SIG-M5 (cell line): ENCODE measurements around the gene FUT2.
"Not testable (repeated sequence)": the region's sequence is repeated elsewhere in the genome, so short reads cannot be mapped to it uniquely, and the experiment has no call there.

Experiments
- DNase-seq: peaks from one replicate; lab custom pipeline; 2025; lab: John Stamatoyannopoulos, UW

Gene FUT2

DNA sequence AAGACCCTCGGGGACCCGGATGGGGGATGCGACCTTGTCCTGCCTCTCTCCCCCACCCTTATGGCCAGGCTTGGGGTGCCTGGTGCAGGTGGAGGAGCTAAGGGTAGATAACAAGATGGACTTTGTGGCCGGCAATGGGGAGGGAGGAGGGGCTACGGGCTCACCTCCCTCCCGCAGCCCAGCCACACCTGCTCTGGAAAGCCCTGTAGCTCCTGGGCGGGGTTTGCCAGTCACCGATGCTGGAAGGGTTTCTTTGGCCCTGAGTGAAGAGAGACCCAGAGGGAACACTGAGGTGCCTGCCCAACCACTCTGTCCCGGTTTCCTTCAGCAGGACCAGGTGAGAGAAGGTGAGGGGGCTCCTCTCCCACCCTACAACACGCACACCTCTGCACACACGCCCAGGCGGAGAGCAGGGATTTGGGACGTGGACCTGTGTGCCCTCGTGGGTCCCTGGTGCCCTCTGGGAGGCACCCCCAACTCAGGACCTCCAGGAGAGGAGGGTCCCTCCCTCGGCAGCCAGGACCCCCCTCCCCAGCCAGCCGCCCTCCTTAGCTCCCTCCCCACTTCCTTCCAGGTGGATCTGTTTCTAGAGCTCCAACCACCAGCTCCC lies at the start of gene FUT2:
TSS of gene FUT2 (plus strand) at position 229 of the 610 bp plus-strand sequence. CDS start 6,986 bp downstream, outside the sequence.
- no peak for DNase-seq

DNA sequence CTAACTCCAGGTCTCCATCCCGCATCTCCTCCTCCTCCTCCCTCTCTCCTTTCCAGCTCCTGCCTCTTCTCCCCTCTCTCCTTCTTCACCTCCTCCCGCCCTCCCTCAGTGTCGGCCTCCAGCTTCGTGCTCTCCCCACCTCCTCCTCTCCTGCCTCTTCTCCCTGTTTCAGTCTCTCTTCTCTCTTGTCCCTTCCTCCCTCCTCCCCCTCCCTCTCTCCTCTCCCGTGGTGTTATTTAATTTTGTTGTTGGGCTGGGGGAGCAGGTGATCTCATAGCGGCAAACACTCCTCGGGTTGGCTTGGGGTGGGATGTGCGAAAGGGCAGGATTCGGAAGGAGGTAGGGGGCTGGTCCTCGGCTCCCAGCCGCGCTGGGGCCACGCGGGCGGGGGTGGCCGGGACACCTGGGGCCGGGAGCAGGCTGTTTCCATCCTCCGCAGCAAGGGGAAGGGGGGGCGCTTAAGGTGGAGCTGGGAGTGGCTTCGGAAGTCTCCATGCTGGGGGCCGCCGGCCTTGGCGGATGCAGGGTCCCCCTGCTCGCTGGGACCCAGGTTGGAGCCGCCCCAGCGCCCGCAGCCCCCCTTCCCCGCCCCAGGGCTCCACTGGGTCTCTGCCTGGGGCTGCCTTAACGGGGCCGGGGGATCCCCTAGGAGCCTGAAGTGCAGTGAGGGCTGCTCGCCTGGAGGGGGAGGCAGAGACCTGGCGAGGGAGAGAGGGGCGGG lies 49.6 kb upstream of the FUT2 start, which contains the start of gene CA11:
TSS of gene CA11 (minus strand) at position 187 of the 721 bp plus-strand sequence. CDS start 555 bp downstream, outside the sequence.
- peak; percentile 27 for DNase-seq

DNA sequence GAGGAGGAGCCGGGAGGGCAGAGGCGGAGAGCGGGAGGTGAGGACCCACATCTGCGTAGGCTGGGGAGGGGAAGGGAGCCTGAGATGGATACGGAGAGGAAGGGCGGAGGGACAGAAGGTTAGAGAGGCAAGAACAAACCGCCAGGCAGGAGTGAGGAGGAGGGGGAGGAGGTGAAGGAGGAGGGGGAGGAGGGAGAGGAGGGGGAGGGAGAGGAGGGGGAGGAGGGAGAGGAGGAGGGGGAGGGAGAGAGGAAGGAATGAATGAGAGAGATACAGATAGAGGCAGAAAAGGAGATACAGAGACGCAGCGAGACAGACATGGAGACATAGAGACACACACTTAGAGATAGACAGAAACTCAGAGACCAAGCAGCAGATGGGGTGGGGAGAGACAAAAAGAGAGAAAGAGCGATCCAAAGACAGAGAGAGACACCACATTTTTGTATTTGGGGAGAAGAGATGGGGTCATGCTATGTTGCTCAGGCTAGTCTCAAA lies 49.0 kb upstream of the FUT2 start:
- no peak for DNase-seq

DNA sequence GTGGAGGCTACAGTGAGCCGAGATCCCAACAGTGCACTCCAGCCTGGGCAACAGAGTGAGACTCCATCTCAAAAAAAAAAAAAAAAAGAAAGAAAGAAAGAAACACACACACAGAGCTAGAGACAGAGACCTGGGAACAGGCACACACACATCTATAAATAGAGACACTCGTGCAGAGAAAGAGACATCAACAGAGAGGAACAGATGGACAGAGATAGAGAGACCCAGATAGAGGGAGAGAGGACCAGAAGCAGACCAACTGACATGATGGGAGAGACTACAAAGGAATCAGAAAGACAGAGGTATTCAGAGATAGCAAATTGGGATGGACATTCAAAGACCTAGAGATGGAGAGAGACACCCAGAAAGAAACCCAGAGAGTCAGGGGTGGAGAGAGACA lies 47.6 kb upstream of the FUT2 start:
- DNase-seq, result no peak

DNA sequence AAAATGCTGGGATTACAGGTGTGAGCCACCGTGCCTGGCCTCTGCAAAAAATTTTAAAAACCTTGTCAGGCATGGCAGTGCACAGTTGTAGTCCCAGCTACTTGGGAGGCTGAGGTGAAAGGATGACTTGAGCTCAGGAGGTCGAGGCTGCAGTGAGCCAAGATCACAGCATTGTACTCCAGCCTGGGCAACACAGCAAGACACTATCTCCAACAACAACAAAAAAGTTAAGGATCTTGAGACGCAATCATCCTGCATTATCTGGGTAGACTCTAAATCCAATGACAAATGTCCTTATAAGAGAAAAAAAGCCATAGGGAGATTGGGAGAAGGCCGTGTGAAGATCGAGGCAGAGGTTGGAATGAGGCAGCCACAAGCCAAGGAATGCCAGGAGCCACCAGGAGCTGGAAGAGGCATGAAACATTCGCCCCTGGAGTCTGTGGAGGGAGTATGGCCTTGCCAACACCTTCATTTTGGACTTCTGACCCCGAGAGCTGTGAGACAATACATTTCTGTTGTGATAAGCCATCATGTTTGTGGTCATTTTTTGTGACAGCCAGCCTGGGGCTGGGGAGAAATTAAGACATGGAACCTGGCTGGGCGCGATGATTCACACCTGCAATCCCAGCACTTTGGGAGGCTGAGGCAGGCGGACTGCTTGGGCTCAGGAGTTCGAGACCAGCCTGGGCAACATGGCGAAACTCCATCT lies 44.6 kb upstream of the FUT2 start:
- no peak for DNase-seq

DNA sequence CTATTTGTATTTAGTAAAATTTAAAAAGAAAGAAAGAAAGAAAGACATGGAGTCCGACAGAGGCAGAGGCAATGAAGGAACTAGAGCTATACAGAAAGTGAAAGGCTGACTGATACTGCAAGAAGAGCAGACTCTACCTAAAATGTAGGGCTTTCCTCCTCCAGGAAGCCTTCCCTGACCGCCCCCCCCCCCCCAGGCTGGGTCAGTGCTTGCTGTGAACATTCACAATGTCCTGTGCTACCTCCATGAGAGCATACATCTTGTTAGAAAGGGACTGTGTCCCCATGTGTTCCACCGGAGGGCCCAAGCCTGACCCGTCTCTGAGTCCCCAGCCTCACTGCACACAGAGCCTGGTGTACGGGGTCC lies 44.1 kb upstream of the FUT2 start:
- DNase-seq, result no peak

DNA sequence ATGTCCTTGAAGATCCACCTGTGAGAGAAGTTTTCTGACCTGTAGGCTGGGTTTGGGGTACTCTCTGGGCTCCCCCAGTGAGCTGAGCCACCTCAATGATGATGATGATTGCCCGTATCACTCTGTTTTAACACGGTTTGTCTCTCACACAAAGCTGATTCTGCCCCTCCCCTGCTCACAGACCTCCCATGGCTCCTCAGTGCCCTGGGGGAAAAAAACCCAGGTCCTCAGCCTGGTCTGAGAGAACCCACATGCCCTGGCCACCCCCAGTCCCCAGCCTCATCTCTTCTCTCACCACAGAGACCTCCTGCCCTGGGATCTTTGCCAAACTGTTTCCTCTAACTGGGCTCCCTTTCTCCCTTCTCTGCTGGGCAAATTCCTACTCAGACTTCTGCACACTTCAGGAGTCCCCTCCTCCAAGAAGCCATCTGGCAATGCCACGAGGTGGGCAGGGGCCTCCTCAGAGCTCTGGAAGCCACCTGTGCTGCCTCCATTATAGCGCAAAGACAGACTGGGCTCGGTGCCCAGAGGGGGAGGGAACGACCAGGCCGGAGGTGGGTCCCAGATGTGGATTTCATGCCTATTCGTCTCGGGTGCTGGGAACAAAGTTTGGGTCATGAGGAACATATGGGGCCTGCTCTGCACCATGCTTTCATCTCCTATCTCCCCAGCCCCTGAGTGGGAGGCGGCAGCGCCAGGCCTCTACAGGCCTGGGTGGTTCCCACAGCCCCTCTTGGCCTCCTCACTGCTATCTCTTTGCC lies 41.3 kb upstream of the FUT2 start:
- no peak for DNase-seq

DNA sequence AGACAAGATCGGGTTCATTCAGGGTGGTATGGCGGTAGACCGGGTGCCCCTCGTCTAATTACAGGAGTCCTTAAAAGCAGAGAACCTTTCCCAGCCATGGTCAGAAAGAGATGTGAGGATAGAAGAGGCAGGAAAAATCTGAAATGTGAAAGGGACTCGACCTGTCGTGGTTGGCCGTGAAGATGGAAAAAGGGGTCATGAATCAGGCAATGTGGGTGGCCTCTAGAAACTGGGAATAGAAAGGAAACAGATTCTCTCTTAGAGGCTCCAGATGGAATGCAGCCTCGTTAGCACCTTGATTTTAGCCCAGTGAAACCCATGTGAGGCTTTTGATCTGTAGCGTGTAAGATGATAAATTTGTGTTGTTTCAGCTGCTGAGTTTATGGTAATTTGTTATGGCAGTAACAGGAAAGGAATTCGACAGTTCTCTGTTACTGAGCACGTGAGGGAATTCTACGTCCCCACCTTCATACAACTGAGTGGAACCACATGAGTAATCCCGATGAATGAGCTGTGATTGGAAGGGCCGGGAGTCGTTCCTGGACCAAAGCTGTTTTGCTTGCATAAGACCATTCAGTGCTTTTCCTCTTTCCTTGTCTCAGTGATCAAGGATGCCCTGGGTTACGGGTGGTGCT lies 38.8 kb upstream of the FUT2 start:
- no peak for DNase-seq

DNA sequence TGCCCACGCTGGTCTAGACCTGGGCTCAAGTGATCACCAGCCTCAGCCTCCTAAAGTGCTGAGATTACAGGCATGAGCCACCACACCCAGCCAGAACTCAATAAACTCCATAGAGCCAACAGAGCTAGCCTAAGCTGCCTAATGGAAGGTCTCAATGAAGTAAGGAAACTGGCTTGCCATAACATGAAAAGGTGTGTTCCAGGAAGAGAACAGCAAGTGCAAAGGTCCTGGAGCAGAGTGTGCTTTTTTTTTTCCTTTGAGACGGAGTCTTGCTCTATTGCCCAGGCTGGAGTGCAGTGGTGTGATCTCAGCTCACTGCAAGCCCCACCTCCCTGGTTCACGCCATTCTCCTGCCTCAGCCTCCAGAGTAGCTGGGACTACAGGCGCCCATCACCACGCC lies 37.9 kb upstream of the FUT2 start:
- not testable (repeated sequence) for DNase-seq

DNA sequence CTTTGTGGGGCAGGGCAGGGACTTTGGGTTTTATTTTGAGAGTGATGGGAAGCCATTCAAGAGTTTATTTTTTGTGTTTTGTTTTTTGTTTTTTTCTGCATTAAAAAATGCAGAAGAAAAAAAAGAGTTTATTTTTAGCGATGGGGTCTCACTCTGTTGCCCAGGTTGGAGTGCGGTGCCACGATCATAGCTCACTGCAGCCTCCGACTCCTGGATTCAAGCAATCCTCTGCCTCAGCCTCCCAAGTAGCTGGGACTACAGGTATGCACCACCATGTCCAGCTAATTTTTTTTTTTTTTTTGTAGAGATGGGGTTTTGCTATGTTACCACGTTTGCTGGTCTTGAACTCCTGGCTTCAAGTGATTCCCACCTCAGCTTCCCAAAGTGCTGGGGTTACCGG lies 37.3 kb upstream of the FUT2 start:
- DNase-seq, result no peak

DNA sequence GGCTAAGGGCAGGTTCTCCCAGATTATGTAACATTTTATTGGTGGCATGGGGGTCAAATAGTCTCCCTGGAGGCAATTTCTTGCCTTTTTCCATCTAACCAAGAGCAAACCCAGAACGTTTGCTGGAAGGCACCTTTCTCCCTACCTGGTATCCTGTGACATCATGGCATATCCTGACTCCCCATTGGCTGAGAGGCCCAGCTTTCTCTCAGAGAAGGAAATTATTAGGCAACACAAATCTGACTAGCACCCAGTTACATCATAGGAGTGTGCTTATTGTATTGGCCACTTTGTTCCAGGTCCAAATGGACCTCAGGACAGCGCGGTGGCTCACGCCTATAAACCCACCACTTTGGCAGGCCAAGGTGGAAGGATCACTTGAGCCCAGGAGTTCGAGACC lies 36.0 kb upstream of the FUT2 start:
- DNase-seq, result no peak

DNA sequence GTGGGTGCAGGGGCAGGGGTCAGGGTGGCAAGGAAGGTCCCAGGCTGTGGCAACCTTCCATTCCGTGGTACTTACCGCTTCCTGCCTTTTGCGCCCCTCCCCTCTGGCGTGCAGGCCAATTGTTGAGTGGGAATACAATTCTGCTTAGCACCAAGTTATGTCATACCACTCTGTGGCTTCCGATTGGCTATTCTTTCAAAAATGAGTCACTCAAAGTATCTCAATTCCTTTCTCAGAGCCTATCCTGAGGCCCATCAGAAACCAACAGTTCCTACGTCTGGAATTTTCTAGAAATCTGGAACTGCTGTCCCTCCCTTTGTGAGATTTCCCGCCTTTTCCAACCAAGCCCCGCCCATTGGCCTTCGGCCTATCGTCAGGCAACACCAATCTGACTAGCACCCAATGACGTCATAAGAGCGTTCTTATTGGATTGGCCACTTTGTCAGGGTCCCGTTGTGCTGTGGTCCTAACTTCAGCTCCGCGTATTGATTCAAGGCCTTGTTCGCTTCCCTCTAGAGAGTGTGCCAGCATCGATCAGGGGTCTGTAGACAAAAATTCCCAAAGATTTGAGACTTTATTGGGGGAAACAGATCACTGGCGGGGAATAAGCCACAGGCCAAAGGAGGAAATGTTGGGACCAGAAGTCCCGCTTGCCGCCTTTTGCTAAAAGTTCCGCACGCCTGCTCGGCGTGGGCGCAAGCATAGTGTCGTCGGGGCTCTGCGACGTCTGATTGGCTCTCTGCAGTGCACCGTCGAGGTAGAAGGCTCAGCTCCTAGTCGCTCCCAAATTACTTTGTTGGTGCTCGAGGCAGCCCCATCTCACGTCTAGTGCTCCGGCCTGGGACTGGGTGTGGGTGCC lies 34.7 kb upstream of the FUT2 start:
- DNase-seq, result no peak

DNA sequence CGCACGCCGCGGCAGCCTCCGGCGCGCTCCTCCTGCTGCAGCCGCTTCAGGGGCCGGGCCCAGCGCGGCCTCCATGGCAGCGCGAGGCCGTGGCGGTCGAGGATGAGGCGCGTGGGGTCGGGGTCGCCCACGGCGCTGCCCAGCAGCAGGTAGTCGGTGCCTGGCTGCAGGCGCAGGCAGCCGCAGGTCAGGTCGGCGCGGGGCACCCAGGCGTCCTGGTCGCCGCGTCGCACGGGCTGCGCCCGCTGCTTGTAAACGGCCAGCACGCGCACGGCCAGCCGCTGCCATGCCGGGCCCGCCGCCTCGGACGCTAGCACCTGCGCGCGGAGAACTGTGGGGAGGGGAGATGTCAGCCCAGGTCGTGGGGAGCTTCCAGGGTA lies 34.1 kb upstream of the FUT2 start:
- DNase-seq, result no peak

DNA sequence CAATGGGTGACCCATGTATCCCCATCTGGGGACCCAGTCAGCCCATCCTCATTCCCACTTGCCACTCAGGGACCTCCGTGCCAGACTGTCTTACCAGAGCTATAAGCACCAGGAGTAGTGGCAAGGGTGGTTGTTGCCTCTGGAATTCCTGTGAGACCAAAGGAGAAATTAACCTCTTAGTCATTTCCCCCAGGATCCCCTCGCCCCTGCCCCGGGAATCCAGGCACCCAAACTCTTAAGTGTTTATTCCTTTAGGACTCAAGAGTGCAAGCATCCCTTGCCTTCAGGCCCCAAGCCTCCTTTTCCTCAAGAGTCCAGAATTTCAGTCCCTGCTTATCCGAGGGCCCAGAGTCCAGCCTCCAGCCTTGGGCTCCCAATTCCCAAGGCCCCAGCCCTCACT lies 32.1 kb upstream of the FUT2 start:
- no peak for DNase-seq

DNA sequence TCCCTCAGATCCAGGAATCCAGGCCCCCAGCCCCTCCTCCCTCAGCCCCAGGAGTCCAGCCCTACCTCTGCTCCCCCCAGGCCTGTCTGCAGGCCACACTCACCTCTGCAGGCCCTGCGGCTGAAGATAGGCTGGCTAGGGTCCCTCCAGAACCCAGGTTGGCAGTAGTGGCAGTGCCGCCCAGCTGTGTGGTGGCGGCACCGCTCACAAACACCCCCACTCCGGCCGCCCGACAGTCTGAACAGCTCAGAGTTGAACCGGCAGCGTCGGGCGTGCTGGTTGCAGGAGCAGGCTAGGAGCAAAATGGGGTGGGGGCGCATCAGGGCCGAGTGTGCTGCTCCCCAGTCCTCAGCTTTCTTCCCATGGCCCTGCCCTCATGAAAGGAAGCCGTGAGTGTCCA lies 31.3 kb upstream of the FUT2 start:
- no peak for DNase-seq

DNA sequence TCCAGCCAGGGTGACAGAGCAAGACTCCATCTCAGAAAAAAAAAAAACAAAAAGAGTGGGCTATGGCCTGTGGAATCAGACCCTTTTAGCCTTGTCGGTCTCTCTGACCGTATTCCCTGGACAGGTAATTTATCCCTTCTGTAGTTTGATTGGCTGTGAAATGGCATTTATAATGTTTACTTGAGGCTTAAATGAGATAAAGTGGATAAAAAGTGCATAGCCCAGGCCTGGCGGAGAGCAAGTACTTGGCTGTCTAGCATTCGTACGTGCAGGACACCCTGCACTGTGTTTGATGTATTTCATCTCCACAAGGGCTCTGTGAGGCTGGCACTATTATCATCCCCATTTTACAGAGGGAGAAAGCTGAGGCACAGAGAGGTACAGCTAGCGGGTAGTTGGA lies 30.0 kb upstream of the FUT2 start:
- no peak for DNase-seq

DNA sequence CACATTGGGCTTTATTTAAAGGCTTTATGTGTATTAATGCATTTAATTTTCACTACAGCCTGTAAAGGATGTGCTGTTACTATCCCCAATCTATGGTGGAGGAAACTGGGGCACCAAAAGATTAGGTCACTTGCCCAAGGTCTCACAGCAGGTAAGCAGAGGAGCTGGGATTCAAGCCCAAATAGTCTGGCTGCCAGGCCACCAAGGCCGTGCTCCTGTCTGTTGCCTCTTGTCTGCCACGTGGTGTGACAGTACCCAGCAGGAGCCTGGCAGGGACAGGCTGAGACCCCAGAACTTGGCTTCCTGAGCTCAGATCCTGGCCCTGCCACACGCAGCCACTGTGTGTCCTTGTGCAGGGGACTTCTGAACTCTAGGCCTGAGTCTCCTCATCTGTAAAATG lies 27.4 kb upstream of the FUT2 start:
- DNase-seq, result no peak

DNA sequence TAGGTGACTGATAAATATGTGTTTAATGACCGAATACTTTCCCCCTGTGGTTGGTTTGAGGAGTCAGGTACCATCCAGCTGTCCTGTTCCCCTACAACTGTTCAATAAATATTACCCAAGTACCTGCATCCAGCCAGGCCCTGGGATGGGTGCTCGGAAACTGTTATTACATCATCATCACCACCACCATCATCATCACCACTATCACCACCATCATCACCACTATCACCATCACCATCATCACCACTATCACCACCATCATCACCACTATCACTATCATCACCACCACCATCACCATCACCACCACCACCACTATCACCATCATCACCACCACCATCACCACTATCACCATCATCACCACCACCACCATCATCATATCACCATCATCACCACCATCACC lies 27.0 kb upstream of the FUT2 start:
- no peak for DNase-seq

DNA sequence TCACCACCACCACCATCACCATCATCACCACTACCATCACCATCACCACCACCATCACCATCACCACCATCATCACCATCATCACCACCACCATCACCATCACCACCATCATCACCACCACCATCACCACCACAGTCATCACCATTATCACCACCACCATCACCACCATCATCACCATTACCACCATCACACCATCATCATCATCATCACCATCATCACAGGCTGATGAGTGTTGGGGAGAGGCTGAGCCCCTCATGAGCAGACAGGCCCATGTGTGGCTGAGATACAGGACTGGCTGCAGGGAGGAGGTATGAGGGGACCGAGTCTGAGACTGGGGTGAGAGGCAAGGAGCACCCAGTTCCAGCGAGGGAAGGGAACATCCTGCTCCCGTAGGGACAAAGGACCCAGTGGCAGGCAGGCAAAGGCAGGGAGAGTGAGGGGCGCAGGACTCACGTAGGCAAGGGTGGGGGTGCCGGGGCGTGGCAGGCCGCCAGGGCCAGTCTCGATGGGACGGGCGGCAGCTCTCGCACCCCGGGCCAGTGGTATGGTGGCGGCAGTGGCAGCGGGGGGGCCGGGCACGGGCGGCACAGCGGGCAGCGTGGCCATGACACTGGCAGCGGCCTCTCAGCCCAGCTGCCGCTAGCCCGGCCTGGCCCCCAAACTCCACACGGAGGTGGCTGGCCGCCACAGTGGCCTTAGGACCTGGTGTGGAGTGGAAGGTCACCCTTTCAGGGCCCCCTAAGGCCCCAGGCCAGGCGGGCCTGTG lies 25.7 kb upstream of the FUT2 start:
- DNase-seq, result no peak
